Activated T-cell treated with anti-CD3 and anti-CD28 coated beads, Interleukin-2, amount 50 U/mL, for 72 hours (primary cell): ENCODE measurements around the gene MYO16. TPM values are rescaled to one million over a fixed set of nuclear protein-coding genes. Genes with fewer than 3 reads are reported as not detected.

Experiments
- ATAC-seq, 2 donors: fragments of 150-1000 bp; cut with Tn5 transposase; replicated peaks in 1 of 2; 2 replicates each; pipeline ENCODE4 v1.10.0; 2021; ENCODE audit warnings: moderate library complexity in 2 of 2, mild to moderate bottlenecking in 1 of 2
- DNase-seq, 2 donors: peaks; one replicate each; pipeline ENCODE4 v3.0.0; 2021 to 2022; ENCODE audit warnings: mixed read lengths in 1 of 2
- H3K27ac Mint-ChIP-seq: one replicate; pipeline ENCODE4 v1.8.0; 2022; ENCODE audit warnings: mild to moderate bottlenecking, moderate library complexity, mixed read lengths
- H3K27me3 Mint-ChIP-seq: one replicate; pipeline ENCODE4 v1.8.0; 2022; ENCODE audit warnings: low read depth, mixed read lengths
- H3K36me3 Mint-ChIP-seq, 2 donors: one replicate each; pipeline ENCODE4 v1.8.0; 2022; ENCODE audit warnings: mixed read lengths in 2 of 2, mild to moderate bottlenecking in 1 of 2; ENCODE audit not compliant: insufficient read depth in 2 of 2
- H3K4me1 Mint-ChIP-seq: one replicate; pipeline ENCODE4 v1.8.0; 2022; ENCODE audit warnings: low read depth, mixed read lengths
- H3K4me3 Mint-ChIP-seq, 2 donors: one replicate each; pipeline ENCODE4 v1.8.0; 2022; ENCODE audit warnings: mild to moderate bottlenecking in 2 of 2, mixed read lengths in 2 of 2, moderate library complexity in 2 of 2
- H3K9me3 Mint-ChIP-seq, 2 donors: one replicate each; pipeline ENCODE4 v1.8.0; 2022; ENCODE audit warnings: mixed read lengths in 2 of 2
- total RNA-seq, 2 donors: library from RNA; stranded (reverse); gene quantifications; one replicate each; pipeline ENCODE4 v1.2.3, GENCODE V29; 2022

The MYO16 gene
- total RNA-seq, 2 donors from 2014 or later, result not detected

- ATAC-seq (no peak), DNase-seq (no peak)
- Mint-ChIP-seq H3K4me3 (no peak overlapping the region), H3K27me3 (peaks cover 9% of the 10 kb centered on the region), H3K27ac (no peak overlapping the region), H3K4me1 (no peaks in the 10 kb centered on the region), H3K9me3 (peaks cover 4 to 5% of the 10 kb centered on the region in 2 donors), H3K36me3 (no peaks in the 10 kb centered on the region)
Measured at GRCh38 chr13:108624979-108625378, 4.4 kb upstream of the MYO16 start.

- no peak for ATAC-seq
- no peaks in the 10 kb centered on the region for H3K36me3 Mint-ChIP-seq
- H3K9me3 Mint-ChIP-seq, result peaks cover 0 to 2% of the 10 kb centered on the region in 2 donors
- DNase-seq, result no peak
- no peaks in the 10 kb centered on the region for H3K4me1 Mint-ChIP-seq
- H3K4me3 Mint-ChIP-seq, result no peak overlapping the region
- H3K27me3 Mint-ChIP-seq, result no peaks in the 10 kb centered on the region
- H3K27ac Mint-ChIP-seq, result no peak overlapping the region
Measured at GRCh38 chr13:108629988-108630387, 577 bp downstream of the MYO16 start.

GRCh38 chr13:108632649-108633167 is 3.3 kb downstream of the MYO16 start:
- H3K36me3 Mint-ChIP-seq, result no peaks in the 10 kb centered on the region
- ATAC-seq, result no peak

GRCh38 chr13:108638901-108639300 is 9.5 kb downstream of the MYO16 start:
- DNase-seq (no peak), ATAC-seq (no peak)
- no peak overlapping the region for H3K27ac Mint-ChIP-seq
- no peaks in the 10 kb centered on the region for H3K9me3 Mint-ChIP-seq
- H3K27me3 Mint-ChIP-seq, result no peaks in the 10 kb centered on the region
- no peaks in the 10 kb centered on the region for H3K36me3 Mint-ChIP-seq
- no peaks in the 10 kb centered on the region for H3K4me1 Mint-ChIP-seq
- H3K4me3 Mint-ChIP-seq, result no peak overlapping the region

More at GRCh38 chr13:108632649-108633167, 3.3 kb downstream of the MYO16 start:
- Mint-ChIP-seq H3K27ac (no peak overlapping the region), H3K4me1 (no peaks in the 10 kb centered on the region), H3K4me3 (no peak overlapping the region), H3K27me3 (no peaks in the 10 kb centered on the region), H3K9me3 (no peaks in the 10 kb centered on the region)
- no peak for DNase-seq

- DNase-seq (no peak), ATAC-seq (no peak)
- Mint-ChIP-seq H3K4me1 (no peaks in the 10 kb centered on the region), H3K27me3 (no peaks in the 10 kb centered on the region), H3K4me3 (no peak overlapping the region), H3K36me3 (no peaks in the 10 kb centered on the region), H3K27ac (no peak overlapping the region), H3K9me3 (peaks cover 0 to 1% of the 10 kb centered on the region in 2 donors)
Measured at GRCh38 chr13:108643646-108644353, 14.4 kb downstream of the MYO16 start.

- H3K27ac Mint-ChIP-seq, result no peak overlapping the region
- ATAC-seq (no peak), DNase-seq (no peak)
- no peaks in the 10 kb centered on the region for H3K36me3 Mint-ChIP-seq
- H3K9me3 Mint-ChIP-seq, result peaks cover 0 to 1% of the 10 kb centered on the region in 2 donors
- H3K27me3 Mint-ChIP-seq, result no peaks in the 10 kb centered on the region
- no peak overlapping the region for H3K4me3 Mint-ChIP-seq
- H3K4me1 Mint-ChIP-seq, result no peaks in the 10 kb centered on the region
Measured at GRCh38 chr13:108645376-108645775, 16.0 kb downstream of the MYO16 start.

GRCh38 chr13:108650271-108650670 is 20.9 kb downstream of the MYO16 start:
- Mint-ChIP-seq H3K4me3 (no peak overlapping the region), H3K4me1 (no peaks in the 10 kb centered on the region), H3K36me3 (no peaks in the 10 kb centered on the region), H3K9me3 (peaks cover 2 to 4% of the 10 kb centered on the region in 2 donors), H3K27me3 (no peaks in the 10 kb centered on the region), H3K27ac (no peak overlapping the region)
- DNase-seq (no peak), ATAC-seq (no peak)

GRCh38 chr13:108656742-108657141 is 27.3 kb downstream of the MYO16 start:
- no peaks in the 10 kb centered on the region for H3K4me1 Mint-ChIP-seq
- H3K4me3 Mint-ChIP-seq, result no peak overlapping the region
- H3K9me3 Mint-ChIP-seq, result peaks cover 3 to 4% of the 10 kb centered on the region in 2 donors
- no peaks in the 10 kb centered on the region for H3K36me3 Mint-ChIP-seq
- no peak overlapping the region for H3K27ac Mint-ChIP-seq
- DNase-seq, result no peak
- H3K27me3 Mint-ChIP-seq, result no peaks in the 10 kb centered on the region
- ATAC-seq, result no peak

- peaks cover 3 to 4% of the 10 kb centered on the region in 2 donors for H3K9me3 Mint-ChIP-seq
- H3K27me3 Mint-ChIP-seq, result no peaks in the 10 kb centered on the region
- H3K27ac Mint-ChIP-seq, result no peak overlapping the region
- no peak overlapping the region for H3K4me3 Mint-ChIP-seq
- no peaks in the 10 kb centered on the region for H3K4me1 Mint-ChIP-seq
- DNase-seq (no peak), ATAC-seq (no peak)
- H3K36me3 Mint-ChIP-seq, result no peaks in the 10 kb centered on the region
Measured at GRCh38 chr13:108657519-108657918, 28.1 kb downstream of the MYO16 start.

GRCh38 chr13:108662528-108662927 is 33.1 kb downstream of the MYO16 start:
- Mint-ChIP-seq H3K36me3 (no peaks in the 10 kb centered on the region), H3K9me3 (peaks cover 0 to 1% of the 10 kb centered on the region in 2 donors), H3K27me3 (no peaks in the 10 kb centered on the region), H3K4me3 (no peak overlapping the region), H3K4me1 (no peaks in the 10 kb centered on the region), H3K27ac (no peak overlapping the region)
- DNase-seq (no peak), ATAC-seq (no peak)

- Mint-ChIP-seq H3K36me3 (no peaks in the 10 kb centered on the region), H3K4me1 (no peaks in the 10 kb centered on the region), H3K27ac (no peak overlapping the region), H3K27me3 (no peaks in the 10 kb centered on the region), H3K9me3 (peaks cover 1 to 2% of the 10 kb centered on the region in 2 donors), H3K4me3 (no peak overlapping the region)
- DNase-seq (no peak), ATAC-seq (no peak)
Measured at GRCh38 chr13:108663710-108664109, 34.3 kb downstream of the MYO16 start.

- Mint-ChIP-seq H3K27me3 (no peaks in the 10 kb centered on the region), H3K36me3 (no peaks in the 10 kb centered on the region), H3K4me3 (no peak overlapping the region), H3K9me3 (peaks cover 1 to 4% of the 10 kb centered on the region in 2 donors), H3K4me1 (no peaks in the 10 kb centered on the region), H3K27ac (no peak overlapping the region)
- DNase-seq (no peak), ATAC-seq (no peak)
Measured at GRCh38 chr13:108667205-108667604, 37.8 kb downstream of the MYO16 start.

- Mint-ChIP-seq H3K4me3 (no peak overlapping the region), H3K27ac (no peak overlapping the region), H3K27me3 (no peaks in the 10 kb centered on the region), H3K4me1 (no peaks in the 10 kb centered on the region), H3K9me3 (peaks cover 1 to 4% of the 10 kb centered on the region in 2 donors), H3K36me3 (no peaks in the 10 kb centered on the region)
- ATAC-seq (no peak), DNase-seq (no peak)
Measured at GRCh38 chr13:108669381-108669780, 40.0 kb downstream of the MYO16 start.

GRCh38 chr13:108674346-108674745 is 44.9 kb downstream of the MYO16 start:
- no peaks in the 10 kb centered on the region for H3K9me3 Mint-ChIP-seq
- ATAC-seq (no peak), DNase-seq (no peak)
- no peaks in the 10 kb centered on the region for H3K4me1 Mint-ChIP-seq
- peaks cover 6% of the 10 kb centered on the region for H3K27me3 Mint-ChIP-seq
- no peak overlapping the region for H3K27ac Mint-ChIP-seq
- H3K36me3 Mint-ChIP-seq, result no peaks in the 10 kb centered on the region
- no peak overlapping the region for H3K4me3 Mint-ChIP-seq
